Muscle of leg (tissue), 11 donors: ENCODE measurements around the gene ADGRE2. TPM values are rescaled to one million over a fixed set of nuclear protein-coding genes. Genes with fewer than 3 reads are reported as not detected.
A peak's percentile ranks its signal among the peaks of the same experiment; 100 is the strongest.
"Not testable (repeated sequence)": the region's sequence is repeated elsewhere in the genome, so short reads cannot be mapped to it uniquely, and the experiment has no call there.

Experiments used
- DNase-seq: peaks from one replicate; pipeline ENCODE4 v3.0.0; 2013
- H3K27ac ChIP-seq: one replicate; pipeline ENCODE4 v1.5.1; 2013; ENCODE audit warnings: mild to moderate bottlenecking, low read length, control low read depth
- H3K27me3 ChIP-seq: one replicate; pipeline ENCODE4 v1.6.1; 2013; ENCODE audit warnings: low read length; ENCODE audit not compliant: control insufficient read depth, insufficient read depth
- H3K36me3 ChIP-seq: one replicate; pipeline ENCODE4 v1.6.1; 2013; ENCODE audit warnings: low read length; ENCODE audit not compliant: control insufficient read depth, insufficient read depth
- H3K4me1 ChIP-seq: one replicate; pipeline ENCODE4 v1.6.1; 2013; ENCODE audit warnings: low read length; ENCODE audit not compliant: control insufficient read depth, insufficient read depth
- H3K4me3 ChIP-seq: one replicate; pipeline ENCODE4 v1.5.1; 2013; ENCODE audit warnings: low read length, control low read depth
- H3K9me3 ChIP-seq: replicated peaks from 2 replicates; pipeline ENCODE4 v1.6.1; 2013; ENCODE audit warnings: low read depth, low read length; ENCODE audit not compliant: control insufficient read depth
- WGBS: methylation state at CpG from one replicate; pipeline ENCODE4 v1.1.5; 2013; ENCODE audit warnings: missing lambda C conversion rate; ENCODE audit not compliant: insufficient coverage; 5-methylcytosine and 5-hydroxymethylcytosine counted together
- polyA plus RNA-seq, 8 donors: library from polyadenylated mRNA; unstranded; fragments of 120-200 nt; gene quantifications; one replicate each; pipeline versions ENCODE4 v1.2.1 to v1.2.3, GENCODE V29; 2013; ENCODE audit warnings: inconsistent platforms in 1 of 8, low replicate concordance in 1 of 8; ENCODE audit not compliant: insufficient read length in 8 of 8, insufficient read depth in 1 of 8
- total RNA-seq: library from RNA; stranded (reverse); fragments of 120-200 nt; gene quantifications from one replicate; pipeline ENCODE4 v1.2.4, GENCODE V29; 2013

The ADGRE2 gene
- total and polyA plus RNA-seq, 9 donors, result 0.22 to 3.6 (median 0.49) TPM

DNA sequence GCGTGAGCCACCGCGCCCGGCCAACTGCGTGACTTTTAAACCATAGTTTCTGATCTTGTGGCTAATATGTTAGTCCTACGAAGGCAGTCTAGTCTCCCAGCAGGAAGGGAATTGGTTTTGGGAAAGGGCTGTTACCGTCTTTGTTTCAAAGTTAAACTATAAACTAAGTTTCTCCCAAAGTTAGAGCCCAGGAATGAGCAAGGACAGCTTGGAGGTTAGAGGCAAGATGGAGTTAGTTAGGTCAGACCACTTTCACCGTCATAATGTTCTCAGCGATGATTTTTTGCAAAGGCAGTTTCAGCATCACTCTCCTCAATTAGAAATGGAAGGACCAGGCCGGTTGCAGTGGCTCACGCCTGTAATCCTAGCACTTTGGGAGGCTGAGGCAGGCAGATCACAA, 17.7 kb upstream of the ADGRE2 start:
- H3K9me3 ChIP-seq, result no peaks in the 10 kb centered on the region
- no peaks in the 10 kb centered on the region for H3K36me3 ChIP-seq
- no peak overlapping the region for H3K27ac ChIP-seq
- no peaks in the 10 kb centered on the region for H3K4me1 ChIP-seq
- 95% methylated on average over 8 of the region's 11 CpGs for WGBS
- H3K4me3 ChIP-seq, result no peak overlapping the region
- no peaks in the 10 kb centered on the region for H3K27me3 ChIP-seq
- DNase-seq, result no peak

DNA sequence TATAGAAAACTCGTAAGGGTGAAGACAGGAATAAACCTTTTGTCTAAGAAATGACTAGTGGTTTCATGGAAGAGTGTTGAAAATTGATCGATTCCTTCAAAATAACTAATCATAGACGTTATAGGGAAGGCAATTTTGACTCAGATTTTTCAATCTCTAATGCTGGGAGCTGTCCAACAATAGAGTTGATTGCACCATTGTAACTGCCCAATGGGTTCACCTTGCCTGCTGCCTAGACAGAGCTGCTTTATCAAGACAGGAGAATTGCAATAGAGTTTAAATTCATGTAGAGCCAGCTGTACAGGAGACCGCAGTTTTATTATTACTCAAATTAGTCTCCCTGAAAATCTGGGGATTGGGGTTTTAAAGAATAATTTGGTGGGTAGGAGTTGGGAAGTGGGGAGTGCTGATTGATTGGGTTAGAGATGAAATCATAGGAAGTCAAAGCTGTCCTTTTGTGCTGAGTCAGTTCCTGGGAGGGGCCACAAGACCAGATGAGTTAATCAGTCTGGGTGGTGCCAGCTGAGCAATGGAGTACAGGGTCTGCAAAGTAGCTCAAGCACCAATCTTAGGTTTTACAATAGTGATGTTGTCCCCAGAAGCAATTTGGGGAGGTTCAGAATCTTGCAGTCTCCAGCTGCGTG, 16.8 kb upstream of the ADGRE2 start:
- Histone ChIP-seq H3K9me3 (no peaks in the 10 kb centered on the region), H3K4me1 (no peaks in the 10 kb centered on the region), H3K36me3 (no peaks in the 10 kb centered on the region), H3K4me3 (no peak overlapping the region), H3K27me3 (no peaks in the 10 kb centered on the region), H3K27ac (no peak overlapping the region)
- DNase-seq, result no peak
- 71% methylated on average over 1 of the region's 5 CpGs for WGBS

DNA sequence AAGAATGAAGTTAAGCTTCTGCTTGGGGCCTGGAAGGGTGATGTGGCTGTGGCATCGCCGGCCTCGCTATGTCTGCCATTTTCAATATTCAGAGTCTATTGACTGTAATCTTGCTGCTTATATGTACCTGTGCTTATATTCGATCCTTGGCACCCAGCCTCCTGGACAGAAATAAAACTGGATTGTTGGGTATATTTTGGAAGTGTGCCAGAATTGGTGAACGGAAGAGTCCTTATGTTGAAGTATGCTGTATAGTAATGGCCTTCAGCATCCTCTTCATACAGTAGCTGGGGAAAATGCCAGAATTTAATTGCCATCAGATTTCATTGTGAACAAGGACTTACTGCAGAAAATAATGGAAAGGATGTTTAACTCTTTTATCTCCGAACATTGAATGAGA, 13.9 kb upstream of the ADGRE2 start:
- not testable (repeated sequence) for DNase-seq, H3K9me3 ChIP-seq, H3K4me3 ChIP-seq, H3K4me1 ChIP-seq, H3K27me3 ChIP-seq, H3K27ac ChIP-seq, H3K36me3 ChIP-seq
- WGBS, result no CpG with 5 or more reads among the region's 6 CpGs

DNA sequence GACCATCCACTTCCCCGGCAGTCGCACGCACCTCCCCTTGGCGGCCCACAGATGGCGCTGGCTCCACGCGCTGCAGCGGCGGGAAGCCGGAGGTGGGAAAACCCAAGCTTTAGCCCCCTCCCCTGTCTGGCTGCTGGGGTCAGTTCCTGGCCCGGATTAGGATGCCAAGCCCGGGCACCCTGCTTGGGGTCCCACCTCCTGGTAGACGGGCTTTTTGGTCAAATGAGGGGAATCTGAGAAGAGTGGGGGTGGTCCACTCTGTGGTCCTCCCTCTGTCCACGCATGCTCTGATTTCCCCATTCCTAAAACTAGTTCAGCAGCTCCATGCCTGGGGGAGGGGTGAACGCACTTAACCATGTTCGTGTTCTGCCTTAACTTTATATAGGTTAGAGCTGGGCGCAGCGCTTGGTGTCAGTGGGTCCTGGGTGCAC, 8.1 kb upstream of the ADGRE2 start:
- Histone ChIP-seq H3K36me3 (no peaks in the 10 kb centered on the region), H3K4me1 (peaks cover 5% of the 10 kb centered on the region), H3K27ac (no peak overlapping the region), H3K4me3 (peak overlapping the region; percentile 27), H3K9me3 (no peaks in the 10 kb centered on the region), H3K27me3 (no peaks in the 10 kb centered on the region)
- peak; percentile 35 for DNase-seq
- WGBS, result 13% methylated on average over 14 of the region's 18 CpGs

DNA sequence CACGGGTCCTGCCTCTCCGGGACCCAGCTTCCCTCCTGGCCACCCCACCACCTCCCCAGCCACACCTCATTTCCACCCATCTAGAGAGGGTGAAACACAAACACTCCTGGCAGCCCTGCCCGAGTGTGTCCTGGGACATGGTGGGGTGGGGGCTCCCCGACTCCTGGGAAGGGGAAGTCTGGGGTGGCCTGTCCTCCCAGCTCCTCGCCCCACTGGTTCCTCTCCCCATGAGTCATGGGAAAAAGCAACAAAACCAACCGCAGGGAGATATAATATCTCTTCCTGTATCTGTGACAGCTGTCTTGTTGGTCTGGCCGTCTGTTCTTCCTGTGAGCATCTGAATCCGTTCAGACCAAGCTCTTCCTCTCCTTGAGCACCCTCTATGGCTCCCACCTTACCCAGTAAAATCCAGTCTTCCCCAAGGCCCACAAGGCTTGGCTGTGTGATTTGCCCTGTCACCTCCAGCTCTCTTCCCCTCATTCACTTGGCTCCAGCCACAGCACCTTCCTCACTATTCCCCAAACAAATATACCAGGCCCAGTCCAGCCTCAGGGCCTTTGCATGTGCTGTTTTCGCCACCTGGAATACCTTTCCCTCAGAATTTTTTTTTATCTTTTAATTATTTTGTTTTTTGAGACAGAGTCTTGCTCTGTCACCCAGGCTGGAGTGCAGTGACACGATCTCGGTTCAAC, 6.9 kb upstream of the ADGRE2 start:
- WGBS, result 61% methylated on average over 6 of the region's 11 CpGs
- H3K4me1 ChIP-seq, H3K27me3 ChIP-seq, H3K36me3 ChIP-seq, H3K4me3 ChIP-seq, H3K27ac ChIP-seq, H3K9me3 ChIP-seq: not testable (repeated sequence)
- DNase-seq, result peak; percentile 71

DNA sequence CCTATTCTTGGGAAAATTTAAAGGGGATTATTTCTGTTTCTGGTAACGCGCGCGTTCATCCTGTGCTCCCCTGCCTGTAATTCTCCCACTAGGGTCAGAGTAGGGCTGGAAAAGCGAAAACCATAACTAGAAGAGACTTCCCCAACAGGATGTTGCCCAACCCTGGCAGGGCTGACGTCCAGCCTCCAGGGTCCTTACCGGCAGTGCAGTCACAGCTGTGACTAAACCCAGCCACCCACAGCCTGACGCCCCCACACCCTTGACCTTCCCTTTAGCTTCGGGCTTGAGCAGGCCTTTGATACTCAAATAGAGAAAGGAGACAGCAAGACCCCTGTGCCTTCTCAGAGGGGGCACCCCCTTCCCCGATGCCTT, 6.4 kb upstream of the ADGRE2 start:
- not testable (repeated sequence) for H3K27ac ChIP-seq, H3K27me3 ChIP-seq, H3K9me3 ChIP-seq, H3K36me3 ChIP-seq, H3K4me3 ChIP-seq, H3K4me1 ChIP-seq
- WGBS, result no CpG with 5 or more reads among the region's 10 CpGs
- DNase-seq, result peak; percentile 57

DNA sequence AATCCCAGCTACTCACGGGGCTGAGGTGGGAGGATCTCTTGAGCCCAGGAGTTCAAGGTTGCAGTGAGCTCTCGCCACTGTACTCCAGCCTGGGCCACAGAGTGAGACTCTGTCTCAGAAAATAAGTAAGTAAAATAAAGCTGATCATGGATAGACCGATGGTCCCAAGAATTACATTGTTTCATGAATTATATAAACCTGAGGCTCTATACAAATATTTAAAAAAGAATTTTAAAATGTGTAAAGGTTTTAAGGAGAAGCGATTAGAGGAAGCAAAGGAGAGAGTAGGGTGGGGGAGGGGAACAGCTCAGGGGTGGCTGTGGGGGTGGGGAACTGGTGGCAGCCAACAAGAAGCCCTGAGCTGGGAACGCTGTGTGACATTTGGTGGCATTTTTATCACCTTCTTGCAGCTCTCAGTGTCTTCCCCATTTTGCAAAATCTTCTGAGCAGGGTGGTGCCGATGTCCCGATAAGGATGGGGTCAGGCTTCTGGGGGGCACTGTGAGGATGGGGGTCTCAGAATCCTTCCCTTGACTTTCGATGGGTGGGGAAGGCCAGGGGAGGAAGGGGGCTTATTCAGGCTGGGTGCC, 5.1 kb upstream of the ADGRE2 start:
- not testable (repeated sequence) for H3K27me3 ChIP-seq, H3K4me1 ChIP-seq, H3K36me3 ChIP-seq, H3K4me3 ChIP-seq, H3K27ac ChIP-seq, DNase-seq, H3K9me3 ChIP-seq
- WGBS, result 50% methylated on average over 2 of the region's 8 CpGs

DNA sequence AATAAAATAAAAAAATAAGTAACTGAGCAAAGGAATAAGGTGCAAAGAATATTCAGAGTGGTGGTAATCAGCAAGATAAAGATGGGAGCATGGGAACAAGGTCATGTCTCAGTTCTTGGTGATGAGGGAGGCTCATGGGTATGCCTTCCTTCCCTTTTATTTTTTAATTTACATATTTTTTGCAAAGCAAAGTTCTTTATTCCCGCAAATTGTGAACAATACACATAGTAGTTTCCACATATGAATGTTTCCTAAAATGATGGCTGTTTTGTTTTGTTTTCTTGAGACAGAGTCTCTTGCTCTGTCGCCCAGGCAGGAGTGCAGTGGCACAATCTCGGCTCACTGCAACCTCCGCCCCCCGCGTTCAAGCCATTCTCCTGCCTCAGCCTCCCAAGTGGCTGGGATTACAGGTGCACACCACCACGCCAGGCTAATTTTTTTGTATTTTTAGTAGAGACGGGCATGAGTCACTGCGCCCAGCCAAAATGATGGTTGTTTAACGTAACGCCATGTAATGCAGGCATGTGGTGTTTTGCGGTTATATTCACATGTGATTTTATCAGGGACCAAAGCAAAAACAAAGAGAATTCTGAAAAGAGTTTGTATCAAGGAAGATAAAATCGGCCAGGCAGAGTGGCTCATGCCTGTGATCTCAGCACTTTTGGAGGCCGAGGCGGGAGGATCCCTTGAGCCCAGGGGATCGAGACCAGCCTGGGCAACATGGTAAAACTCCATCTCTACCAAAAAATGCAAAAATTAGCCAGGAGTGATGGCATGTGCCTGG, 4.5 kb upstream of the ADGRE2 start:
- Histone ChIP-seq H3K36me3 (no peaks in the 10 kb centered on the region), H3K27ac (no peak overlapping the region), H3K27me3 (no peaks in the 10 kb centered on the region), H3K9me3 (no peaks in the 10 kb centered on the region), H3K4me1 (peaks cover 8% of the 10 kb centered on the region), H3K4me3 (no peak overlapping the region)
- DNase-seq, result no peak
- WGBS, result 87% methylated on average over 10 of the region's 16 CpGs

DNA sequence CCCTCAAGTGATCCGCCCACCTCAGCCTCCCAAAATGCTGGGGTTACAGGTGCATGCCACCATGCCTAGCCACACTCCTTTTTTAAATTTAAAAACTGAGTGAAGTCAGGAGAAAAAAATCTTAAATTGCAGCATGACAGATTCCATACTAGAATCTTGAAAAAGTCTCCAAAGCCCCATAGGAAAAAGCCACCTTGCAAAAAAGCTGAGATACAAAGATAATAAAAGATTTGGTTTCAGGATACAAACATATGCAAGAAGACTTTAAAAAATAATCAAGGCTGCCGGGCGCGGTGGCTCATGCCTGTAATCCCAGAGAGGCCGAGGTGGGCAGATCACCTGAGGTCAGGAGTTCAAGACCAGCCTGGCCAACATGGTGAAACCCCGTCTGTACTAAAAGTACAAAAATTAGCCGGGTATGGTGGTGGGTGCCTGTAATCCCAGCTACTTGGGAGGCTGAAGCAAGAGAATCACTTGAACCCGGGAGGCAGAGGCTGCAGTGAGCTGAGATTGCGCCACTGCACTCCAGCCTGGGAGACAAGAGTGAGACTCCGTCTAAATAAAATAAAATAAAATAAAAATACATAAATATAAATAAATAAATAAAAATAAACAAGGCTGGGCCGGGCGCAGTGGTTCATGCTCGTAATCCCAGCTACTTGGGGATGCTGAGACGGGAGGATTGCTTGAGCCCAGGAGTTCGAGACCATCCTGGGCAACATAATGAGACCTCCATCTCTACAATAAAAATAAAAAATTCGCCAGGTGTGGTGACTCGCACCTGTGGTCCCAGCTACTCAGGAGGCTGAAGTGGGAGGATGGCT, 3.6 kb upstream of the ADGRE2 start:
- peaks cover 10% of the 10 kb centered on the region for H3K4me1 ChIP-seq
- not testable (repeated sequence) for H3K27me3 ChIP-seq, H3K27ac ChIP-seq, H3K9me3 ChIP-seq, H3K4me3 ChIP-seq, DNase-seq, H3K36me3 ChIP-seq
- WGBS, result 91% methylated on average over 8 of the region's 17 CpGs
